ENCODE data around the gene GSAP.

- TF ChIP-seq MAX (IDR thresholded peaks at IDR 0.05; ENCODE audit: insufficient read depth, insufficient read length), result no peak
- TF ChIP-seq EZH2 (IDR thresholded peaks at IDR 0.05; ENCODE audit: borderline replicate concordance, low read depth, low read length, severe bottlenecking), result no peak
- no peak for TF ChIP-seq CTCF (IDR thresholded peaks at IDR 0.05; ENCODE audit: extremely low read depth in 1 of 2, insufficient read depth in 1 of 2, low read depth in 1 of 2, low read length in 2 of 2)
- no peak for TF ChIP-seq GATA2 (IDR thresholded peaks at IDR 0.05; ENCODE audit: insufficient read depth, insufficient read length, low read depth, low read length)
- no peak for TF ChIP-seq FOS (IDR thresholded peaks at IDR 0.05; ENCODE audit: borderline replicate concordance, insufficient read depth, low read length)
- no peak for TF ChIP-seq MYC (IDR thresholded peaks at IDR 0.05; ENCODE audit: low read depth, low read length)
- no peak for TF ChIP-seq POLR2A (IDR thresholded peaks at IDR 0.05; ENCODE audit: low read depth, low read length)
These were observed 16.3 kb downstream of the GSAP start for GRCh38 chr7:77399816-77400215.

Measured in endothelial cell of umbilical vein (primary cell).